Lower lobe of right lung (tissue), 2 donors: ENCODE data around the gene ADIPOR2. TPM values are rescaled to one million over a fixed set of nuclear protein-coding genes. Genes with fewer than 3 reads are reported as not detected.
"Not testable (repeated sequence)": the region's sequence is repeated elsewhere in the genome, so short reads cannot be mapped to it uniquely, and the experiment has no call there.

Experiments
- ATAC-seq, 2 donors: fragments of 200-7000 bp; cut with Tn5 transposase; one replicate each; pipeline ENCODE4 v1.9.1; 2020 to 2022; ENCODE audit warnings: mild to moderate bottlenecking in 2 of 2, moderate library complexity in 2 of 2
- DNase-seq: peaks from one replicate; pipeline ENCODE4 v3.0.0-alpha.2; 2020
- H3K27ac ChIP-seq: fragments of 200-600 bp; one replicate; pipeline ENCODE4 v1.8.0; 2022
- H3K27me3 ChIP-seq: fragments of 200-600 bp; one replicate; pipeline ENCODE4 v1.8.0; 2022; ENCODE audit warnings: low read depth
- H3K36me3 ChIP-seq: fragments of 200-600 bp; one replicate; pipeline ENCODE4 v1.8.0; 2022; ENCODE audit warnings: mild to moderate bottlenecking
- H3K4me1 ChIP-seq: fragments of 200-600 bp; one replicate; pipeline ENCODE4 v1.8.0; 2022
- H3K4me3 ChIP-seq: fragments of 200-600 bp; one replicate; pipeline ENCODE4 v1.8.0; 2022; ENCODE audit warnings: mild to moderate bottlenecking
- H3K9me3 ChIP-seq: fragments of 200-600 bp; one replicate; pipeline ENCODE4 v1.8.0; 2022
- intact Hi-C: fragments of 100-400 bp; cut with DNase I; formaldehyde crosslinking; loops from one replicate; pipeline ENCODE4 v1.11.0; 2022
- total RNA-seq: library from RNA; stranded (reverse); fragmentation: NEBNext Ultra II Directional; extraction: Animal tissue kit (Norgen Biotek cat#: 25700); gene quantifications from one replicate; pipeline ENCODE4 v1.2.1, GENCODE V29; 2021
- TF ChIP-seq, protein P1 (sequence below): fragments of 200-600 bp; IDR thresholded peaks from one replicate; pipeline ENCODE4 v1.8.0; 2022; ENCODE audit warnings: antibody characterized with exemption, mild to moderate bottlenecking
- donor health status: DM: no; HTN: yes; CAD: no; lungs with severe emphysema.

Gene ADIPOR2
- total RNA-seq, 1 donor from 2014 or later, result 83.8 TPM

DNA sequence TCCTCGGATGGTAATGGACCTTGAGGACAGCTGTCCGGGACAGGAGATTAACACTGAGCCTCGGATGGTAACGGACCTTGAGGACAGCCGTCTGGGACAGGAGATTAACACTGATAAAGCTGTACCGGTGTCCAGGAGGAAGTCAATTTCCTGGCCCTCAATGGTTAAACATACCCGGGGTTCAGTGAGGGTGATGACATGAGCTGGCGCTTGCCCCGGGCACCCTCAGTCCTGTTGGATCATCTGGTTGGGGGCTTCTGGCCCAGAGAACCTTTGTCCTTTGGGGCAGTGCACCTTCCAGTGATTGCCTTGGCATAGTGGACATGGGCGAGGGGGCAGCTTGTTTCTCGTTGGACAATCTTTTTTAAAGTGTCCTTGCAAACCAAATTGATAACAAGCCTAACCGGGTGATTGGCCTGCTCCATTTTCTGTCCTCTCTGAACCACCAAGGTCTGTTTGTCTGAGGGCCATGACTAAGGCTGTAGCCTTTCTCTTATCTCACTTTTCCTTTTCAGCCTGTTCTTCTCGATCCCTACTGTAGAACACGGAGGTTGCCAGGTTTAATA lies 23.0 kb downstream of the ADIPOR2 start:
- H3K9me3 ChIP-seq, intact Hi-C loops, H3K27ac ChIP-seq, DNase-seq, H3K4me3 ChIP-seq, H3K27me3 ChIP-seq, H3K36me3 ChIP-seq, ATAC-seq: not testable (repeated sequence)
- peaks cover 43% of the 10 kb centered on the region for H3K4me1 ChIP-seq

DNA sequence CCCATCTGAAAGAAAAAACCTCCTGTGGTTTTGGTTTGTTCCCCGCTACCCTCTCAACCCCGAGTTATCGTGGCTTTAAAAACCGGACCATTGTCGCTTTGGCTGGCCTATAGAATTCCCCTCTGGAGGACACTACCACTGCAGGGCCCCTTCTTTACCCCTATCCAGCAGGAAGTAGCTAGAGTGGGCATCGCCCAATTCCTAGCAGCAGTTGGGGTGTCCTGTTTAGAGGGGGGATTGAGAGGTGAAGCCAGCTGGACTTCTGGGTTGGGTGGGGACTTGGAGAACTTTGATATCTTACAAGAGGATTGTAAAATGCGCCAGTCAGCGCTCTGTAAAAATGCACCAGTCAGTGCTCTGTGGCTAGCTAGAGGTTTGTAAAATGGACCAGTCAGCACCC lies 24.6 kb downstream of the ADIPOR2 start:
- H3K27me3 ChIP-seq, H3K36me3 ChIP-seq, intact Hi-C loops, H3K9me3 ChIP-seq, H3K4me3 ChIP-seq, DNase-seq, H3K27ac ChIP-seq, ATAC-seq: not testable (repeated sequence)
- H3K4me1 ChIP-seq, result peaks cover 59% of the 10 kb centered on the region

DNA sequence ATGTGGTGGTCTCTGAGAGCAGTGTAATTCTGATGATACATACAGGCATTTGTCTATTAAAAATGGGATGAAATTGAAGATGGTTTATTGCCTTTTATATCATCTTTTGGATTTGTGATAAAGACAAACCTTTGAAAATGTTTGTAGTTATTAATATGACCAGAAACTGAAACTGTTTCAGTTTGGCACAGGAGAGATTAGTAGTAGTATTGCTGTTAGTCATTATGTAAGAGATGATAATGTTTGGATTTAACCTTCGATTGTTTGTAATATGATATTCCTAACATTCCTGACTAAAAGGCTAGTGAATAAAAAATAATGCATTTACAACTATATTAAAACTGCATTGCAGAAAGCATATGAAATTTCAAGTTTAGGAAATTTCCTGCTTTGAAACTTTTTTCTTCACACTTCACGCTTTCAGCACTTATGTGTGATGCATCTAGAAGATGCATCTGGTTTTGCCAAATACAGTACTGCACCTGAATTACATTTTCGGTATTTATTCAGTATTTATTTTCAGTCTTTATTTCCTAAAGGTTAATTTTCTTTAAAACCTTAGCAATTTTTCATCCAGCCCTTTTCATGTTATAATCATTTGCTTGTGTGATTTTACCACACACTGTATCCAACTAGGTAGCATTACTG lies 25.5 kb downstream of the ADIPOR2 start:
- Histone ChIP-seq H3K4me3 (no peak overlapping the region), H3K4me1 (peaks cover 53% of the 10 kb centered on the region), H3K27me3 (no peaks in the 10 kb centered on the region), H3K27ac (no peak overlapping the region), H3K36me3 (no peaks in the 10 kb centered on the region), H3K9me3 (no peaks in the 10 kb centered on the region)
- intact Hi-C loops, result no loop called here
- ATAC-seq (no peak), DNase-seq (no peak)
- TF ChIP-seq, protein P1, sequence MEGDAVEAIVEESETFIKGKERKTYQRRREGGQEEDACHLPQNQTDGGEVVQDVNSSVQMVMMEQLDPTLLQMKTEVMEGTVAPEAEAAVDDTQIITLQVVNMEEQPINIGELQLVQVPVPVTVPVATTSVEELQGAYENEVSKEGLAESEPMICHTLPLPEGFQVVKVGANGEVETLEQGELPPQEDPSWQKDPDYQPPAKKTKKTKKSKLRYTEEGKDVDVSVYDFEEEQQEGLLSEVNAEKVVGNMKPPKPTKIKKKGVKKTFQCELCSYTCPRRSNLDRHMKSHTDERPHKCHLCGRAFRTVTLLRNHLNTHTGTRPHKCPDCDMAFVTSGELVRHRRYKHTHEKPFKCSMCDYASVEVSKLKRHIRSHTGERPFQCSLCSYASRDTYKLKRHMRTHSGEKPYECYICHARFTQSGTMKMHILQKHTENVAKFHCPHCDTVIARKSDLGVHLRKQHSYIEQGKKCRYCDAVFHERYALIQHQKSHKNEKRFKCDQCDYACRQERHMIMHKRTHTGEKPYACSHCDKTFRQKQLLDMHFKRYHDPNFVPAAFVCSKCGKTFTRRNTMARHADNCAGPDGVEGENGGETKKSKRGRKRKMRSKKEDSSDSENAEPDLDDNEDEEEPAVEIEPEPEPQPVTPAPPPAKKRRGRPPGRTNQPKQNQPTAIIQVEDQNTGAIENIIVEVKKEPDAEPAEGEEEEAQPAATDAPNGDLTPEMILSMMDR, result no peak

DNA sequence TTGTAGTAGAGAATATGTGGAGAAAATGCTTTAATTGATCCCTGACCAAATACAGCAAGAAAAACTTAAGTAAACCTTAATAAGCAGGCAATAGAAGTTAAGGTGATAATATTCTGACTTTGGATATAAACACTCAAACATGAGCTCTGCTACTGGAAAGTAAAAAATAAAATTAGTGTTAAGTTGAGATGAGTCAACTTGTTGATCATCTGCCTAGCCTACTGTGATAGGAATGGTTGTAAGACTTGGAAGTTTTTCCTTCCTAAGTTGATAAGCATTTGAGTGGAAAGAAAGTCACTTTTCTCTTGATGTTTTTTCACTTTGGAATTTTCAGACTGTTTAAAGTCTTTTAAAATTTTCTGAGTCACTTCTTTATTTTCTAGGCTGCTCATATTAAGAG lies 26.0 kb downstream of the ADIPOR2 start:
- no peak overlapping the region for H3K4me3 ChIP-seq
- DNase-seq, result no peak
- intact Hi-C loops, result no loop called here
- no peaks in the 10 kb centered on the region for H3K36me3 ChIP-seq
- no peak for ATAC-seq
- no peaks in the 10 kb centered on the region for H3K27me3 ChIP-seq
- H3K9me3 ChIP-seq, result no peaks in the 10 kb centered on the region
- TF ChIP-seq, protein P1, result no peak
- peaks cover 48% of the 10 kb centered on the region for H3K4me1 ChIP-seq
- no peak overlapping the region for H3K27ac ChIP-seq

DNA sequence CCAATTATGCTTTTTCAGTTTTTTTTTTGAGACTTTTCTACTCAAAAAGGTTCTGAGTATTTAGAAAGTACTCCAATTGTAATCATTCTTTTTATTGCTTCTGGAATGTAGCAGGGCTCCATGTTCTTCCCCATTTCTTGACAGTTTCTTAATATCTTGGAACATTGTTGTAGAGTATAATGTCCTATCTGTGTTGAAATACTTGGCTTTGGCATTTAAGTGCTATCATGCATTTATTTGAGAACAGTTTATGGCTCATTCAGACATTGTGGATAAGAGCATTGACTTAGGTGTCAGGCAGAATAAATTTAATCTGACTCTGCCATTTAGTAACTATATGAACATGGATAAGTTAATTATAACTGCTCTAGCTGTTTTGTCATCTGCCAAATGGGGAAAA lies 28.3 kb downstream of the ADIPOR2 start:
- H3K27me3 ChIP-seq, result no peaks in the 10 kb centered on the region
- H3K4me3 ChIP-seq, result no peak overlapping the region
- H3K36me3 ChIP-seq, result no peaks in the 10 kb centered on the region
- DNase-seq, result no peak
- no peaks in the 10 kb centered on the region for H3K9me3 ChIP-seq
- H3K4me1 ChIP-seq, result peaks cover 40% of the 10 kb centered on the region
- peak in 1 of 2 donors; percentile 69 for ATAC-seq
- no peak overlapping the region for H3K27ac ChIP-seq
- intact Hi-C loops, result no loop called here
- TF ChIP-seq, protein P1, result no peak

DNA sequence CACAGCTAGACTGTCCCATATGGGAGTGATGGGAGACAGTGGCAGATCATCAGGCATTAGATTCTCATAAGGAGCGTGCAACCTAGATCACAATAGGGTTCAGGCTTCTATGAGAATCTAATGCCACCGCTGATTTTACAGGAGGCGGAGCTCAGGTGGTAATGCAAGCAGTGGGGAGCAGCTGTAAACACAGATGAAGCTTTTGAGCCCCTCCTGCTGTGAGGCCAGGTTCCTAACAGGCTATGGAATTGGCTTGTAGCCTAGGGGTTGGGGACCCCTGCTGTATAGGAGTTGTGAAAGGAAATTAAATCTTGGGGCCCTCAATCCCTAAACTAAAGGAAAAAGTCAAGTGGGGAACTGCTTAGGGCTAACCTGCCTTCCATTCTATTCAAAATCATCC lies 29.6 kb downstream of the ADIPOR2 start:
- ATAC-seq (no peak), DNase-seq (no peak)
- intact Hi-C loops, result no loop called here
- Histone ChIP-seq H3K27me3 (no peaks in the 10 kb centered on the region), H3K27ac (no peak overlapping the region), H3K36me3 (no peaks in the 10 kb centered on the region), H3K9me3 (no peaks in the 10 kb centered on the region), H3K4me3 (no peak overlapping the region), H3K4me1 (peaks cover 40% of the 10 kb centered on the region)
- TF ChIP-seq, protein P1, result no peak
